ENCODE results near the gene MEX3A. TPM values are rescaled to one million over a fixed set of nuclear protein-coding genes. Genes with fewer than 3 reads are reported as not detected.

Gene MEX3A
- total and polyA plus RNA-seq, 2 donors (not counting 3 experiments of a cell fraction or from before 2014, with no cell fraction given), result 20.2 to 23.6 TPM

DNA sequence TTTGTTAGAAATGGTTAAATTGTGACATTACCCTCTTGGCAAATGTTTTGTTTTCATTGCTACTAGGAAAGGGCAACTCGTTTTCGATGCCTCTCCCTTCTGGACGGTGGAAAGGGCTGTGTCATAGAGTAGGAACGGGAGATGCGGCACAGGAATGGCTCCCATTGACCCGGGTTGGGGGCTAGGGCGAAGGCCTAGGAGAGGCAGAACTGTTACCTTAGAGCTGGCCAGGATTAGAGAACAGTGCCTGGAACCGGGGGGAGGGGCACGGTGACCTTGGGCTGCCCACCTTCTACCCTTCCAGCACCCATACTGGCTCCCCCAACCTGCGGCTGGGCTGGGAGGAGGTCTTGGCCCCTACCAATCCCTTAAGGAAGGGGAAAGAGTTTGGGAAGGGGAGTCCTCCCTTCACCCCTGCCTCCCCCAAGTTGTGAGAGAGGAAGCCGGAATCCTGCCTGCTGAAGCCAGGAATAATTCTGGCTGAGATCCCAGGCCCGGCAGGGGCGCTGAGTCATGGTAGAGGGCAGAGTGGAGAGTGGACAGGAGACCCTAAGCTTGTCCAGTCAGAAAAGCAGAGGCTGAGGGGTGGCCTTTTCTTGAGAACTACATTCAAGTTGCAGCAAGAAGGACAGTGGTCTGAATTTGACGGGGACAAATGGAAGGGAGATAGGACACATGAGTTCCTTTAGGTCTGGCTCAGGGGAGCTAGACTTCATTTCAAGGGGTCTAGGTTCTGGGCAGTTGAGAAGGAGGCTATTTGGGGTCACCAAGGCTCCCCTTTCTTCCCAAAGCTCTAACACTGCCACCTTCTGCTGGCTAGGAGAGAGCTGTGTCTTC is 40.5 kb upstream of the MEX3A start:
- Histone ChIP-seq H3K9ac (replicated peaks; ENCODE audit: extremely low read depth, insufficient read depth, low read length) (peak overlapping the region; percentile 86), H3K36me3 (ENCODE audit: control insufficient read depth in 2 of 2, extremely low read depth in 1 of 2, insufficient read depth in 2 of 2, low read length in 2 of 2) (peaks cover 0 to 4% of the 10 kb centered on the region in 2 experiments), H3K4me1 (ENCODE audit: control insufficient read depth, extremely low read depth, insufficient read depth, low read length) (peaks cover 87% of the 10 kb centered on the region), H3K9me1 (replicated peaks; ENCODE audit: control insufficient read depth, extremely low read depth, insufficient read depth, low read length) (no peaks in the 10 kb centered on the region), H4K20me1 (replicated peaks; ENCODE audit: control insufficient read depth, extremely low read depth, insufficient read depth, low read length) (no peaks in the 10 kb centered on the region), H3K9me3 (replicated peaks; ENCODE audit: control insufficient read depth, insufficient read depth, low read length) (no peaks in the 10 kb centered on the region), H3K79me2 (ENCODE audit: control insufficient read depth, insufficient read depth, low read length) (peaks cover 87% of the 10 kb centered on the region), H3K27me3 (ENCODE audit: control insufficient read depth in 2 of 2, insufficient read depth in 2 of 2, low read length in 2 of 2) (no peaks in the 10 kb centered on the region), H3K27ac (ENCODE audit: insufficient read depth, low read depth, low read length) (peak overlapping the region; percentile 97), H2AFZ (ENCODE audit: low read depth, low read length) (no peak overlapping the region), H3K4me2 (ENCODE audit: insufficient read depth, low read length) (peak overlapping the region; percentile 76), H3K4me3 (replicated peaks in 1 of 3; ENCODE audit: insufficient read depth in 1 of 3, low read depth in 1 of 3, low read length in 3 of 3) (peak overlapping the region in 2 of 3 experiments; percentile 7 to 39)
- no peak for FAIRE-seq
- intact Hi-C loops (cut with micrococcal nuclease) (loop anchor here (1.0 to 5.0 kb wide), 3 partner anchors 8 to 380 kb away; partner anchors contain the start of genes LMNA and MEF2D), dilution Hi-C loops (cut with MboI; ENCODE audit: extremely low pct_ligation_motif_present, low sequenced_read_pairs) (no loop called here)
- TSS peak; percentile 29 for BruUV-seq (replicated peaks)
- DNase-seq (ENCODE audit: low read depth, low spot score), result peak; percentile 97
- ChIA-PET CTCF (interaction anchor here (1.2 to 13.3 kb wide), 8 partner anchors 6 to 102 kb away, joined by 3 to 283 read pairs (median 7); partner anchors contain the start of genes LMNA and SSR2), POLR2A (interaction anchor here (0.9 to 1.9 kb wide), 3 partner anchors 8 to 90 kb away, joined by 3 to 10 read pairs (median 4); partner anchors contain the start of genes LMNA and PMF1)
- peak; percentile 66 for TF ChIP-seq POLR2AphosphoS5 (IDR thresholded peaks at IDR 0.05; ENCODE audit: insufficient read depth, low read depth, low read length)
- no peak for TF ChIP-seq GATA2 (IDR thresholded peaks at IDR 0.05; ENCODE audit: insufficient read depth, insufficient read length, low read depth, low read length)
- peak; percentile 91 for TF ChIP-seq FOS (IDR thresholded peaks at IDR 0.05; ENCODE audit: borderline replicate concordance, insufficient read depth, low read length)
- peak; percentile 25 for TF ChIP-seq POLR2A (IDR thresholded peaks at IDR 0.05; ENCODE audit: low read depth, low read length)
- TF ChIP-seq JUN (IDR thresholded peaks at IDR 0.05; ENCODE audit: borderline replicate concordance, insufficient read depth, insufficient read length, low read depth), result peak; percentile 64

DNA sequence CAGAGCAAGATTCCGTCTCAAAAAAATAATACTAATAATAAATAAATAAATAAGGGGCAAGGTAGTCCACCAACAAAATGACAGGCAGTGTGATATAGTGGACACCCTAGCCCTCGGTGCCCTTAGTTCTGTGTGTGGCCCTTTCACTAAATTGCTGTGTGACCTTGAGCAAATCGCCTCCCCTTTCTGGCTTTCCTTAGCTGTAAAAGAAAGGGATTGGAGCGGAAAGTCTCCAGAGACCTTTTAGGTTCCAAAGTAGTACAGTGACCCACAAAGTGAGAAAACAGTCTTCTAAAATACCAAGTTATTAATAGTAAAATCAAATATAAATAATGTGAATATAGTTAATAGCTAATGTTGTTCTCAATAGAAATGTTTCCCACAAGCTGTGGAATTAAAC is 39.8 kb upstream of the MEX3A start:
- H3K36me3 ChIP-seq (ENCODE audit: control insufficient read depth in 2 of 2, extremely low read depth in 1 of 2, insufficient read depth in 2 of 2, low read length in 2 of 2), result peaks cover 0 to 4% of the 10 kb centered on the region in 2 experiments
- no peak overlapping the region for H2AFZ ChIP-seq (ENCODE audit: low read depth, low read length)
- FAIRE-seq (peak; percentile 42), DNase-seq (ENCODE audit: low read depth, low spot score) (no peak)
- TF ChIP-seq MYC (IDR thresholded peaks at IDR 0.05; ENCODE audit: low read depth, low read length) (no peak), FOS (IDR thresholded peaks at IDR 0.05; ENCODE audit: borderline replicate concordance, insufficient read depth, low read length) (no peak), JUN (IDR thresholded peaks at IDR 0.05; ENCODE audit: borderline replicate concordance, insufficient read depth, insufficient read length, low read depth) (no peak), POLR2A (IDR thresholded peaks at IDR 0.05; ENCODE audit: low read depth, low read length) (no peak), POLR2AphosphoS5 (IDR thresholded peaks at IDR 0.05; ENCODE audit: insufficient read depth, low read depth, low read length) (no peak), GATA2 (IDR thresholded peaks at IDR 0.05; ENCODE audit: insufficient read depth, insufficient read length, low read depth, low read length) (no peak), EZH2 (IDR thresholded peaks at IDR 0.05; ENCODE audit: borderline replicate concordance, low read depth, low read length, severe bottlenecking) (no peak)
- TF ChIP-seq, protein P1, sequence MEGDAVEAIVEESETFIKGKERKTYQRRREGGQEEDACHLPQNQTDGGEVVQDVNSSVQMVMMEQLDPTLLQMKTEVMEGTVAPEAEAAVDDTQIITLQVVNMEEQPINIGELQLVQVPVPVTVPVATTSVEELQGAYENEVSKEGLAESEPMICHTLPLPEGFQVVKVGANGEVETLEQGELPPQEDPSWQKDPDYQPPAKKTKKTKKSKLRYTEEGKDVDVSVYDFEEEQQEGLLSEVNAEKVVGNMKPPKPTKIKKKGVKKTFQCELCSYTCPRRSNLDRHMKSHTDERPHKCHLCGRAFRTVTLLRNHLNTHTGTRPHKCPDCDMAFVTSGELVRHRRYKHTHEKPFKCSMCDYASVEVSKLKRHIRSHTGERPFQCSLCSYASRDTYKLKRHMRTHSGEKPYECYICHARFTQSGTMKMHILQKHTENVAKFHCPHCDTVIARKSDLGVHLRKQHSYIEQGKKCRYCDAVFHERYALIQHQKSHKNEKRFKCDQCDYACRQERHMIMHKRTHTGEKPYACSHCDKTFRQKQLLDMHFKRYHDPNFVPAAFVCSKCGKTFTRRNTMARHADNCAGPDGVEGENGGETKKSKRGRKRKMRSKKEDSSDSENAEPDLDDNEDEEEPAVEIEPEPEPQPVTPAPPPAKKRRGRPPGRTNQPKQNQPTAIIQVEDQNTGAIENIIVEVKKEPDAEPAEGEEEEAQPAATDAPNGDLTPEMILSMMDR (IDR thresholded peaks at IDR 0.05; ENCODE audit: extremely low read depth in 1 of 2, insufficient read depth in 1 of 2, low read depth in 1 of 2, low read length in 2 of 2), result no peak
- TF ChIP-seq, protein P2, sequence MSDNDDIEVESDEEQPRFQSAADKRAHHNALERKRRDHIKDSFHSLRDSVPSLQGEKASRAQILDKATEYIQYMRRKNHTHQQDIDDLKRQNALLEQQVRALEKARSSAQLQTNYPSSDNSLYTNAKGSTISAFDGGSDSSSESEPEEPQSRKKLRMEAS (IDR thresholded peaks at IDR 0.05; ENCODE audit: insufficient read depth, insufficient read length), result no peak
- peaks cover 84% of the 10 kb centered on the region for H3K4me1 ChIP-seq (ENCODE audit: control insufficient read depth, extremely low read depth, insufficient read depth, low read length)
- H3K9me1 ChIP-seq (replicated peaks; ENCODE audit: control insufficient read depth, extremely low read depth, insufficient read depth, low read length), result no peaks in the 10 kb centered on the region
- BruUV-seq (replicated peaks), result no TSS peak
- ChIA-PET CTCF (interaction anchor here (1.2 to 13.3 kb wide), 3 partner anchors 7 to 31 kb away, joined by 7 to 283 read pairs (median 51); no protein-coding TSS in a partner anchor), POLR2A (no interaction called here)
- no peaks in the 10 kb centered on the region for H3K9me3 ChIP-seq (replicated peaks; ENCODE audit: control insufficient read depth, insufficient read depth, low read length)
- dilution Hi-C loops (cut with MboI; ENCODE audit: extremely low pct_ligation_motif_present, low sequenced_read_pairs), result no loop called here
- H3K79me2 ChIP-seq (ENCODE audit: control insufficient read depth, insufficient read depth, low read length), result peaks cover 87% of the 10 kb centered on the region
- H3K27me3 ChIP-seq (ENCODE audit: control insufficient read depth in 2 of 2, insufficient read depth in 2 of 2, low read length in 2 of 2), result no peaks in the 10 kb centered on the region
- intact Hi-C loops (cut with micrococcal nuclease), result loop anchor here (2.0 to 5.0 kb wide), 2 partner anchors 25 to 380 kb away; partner anchors contain the start of gene MEF2D
- no peaks in the 10 kb centered on the region for H4K20me1 ChIP-seq (replicated peaks; ENCODE audit: control insufficient read depth, extremely low read depth, insufficient read depth, low read length)
- peak overlapping the region; percentile 86 for H3K9ac ChIP-seq (replicated peaks; ENCODE audit: extremely low read depth, insufficient read depth, low read length)
- peak overlapping the region in 1 of 3 experiments; percentile 39 for H3K4me3 ChIP-seq (replicated peaks in 1 of 3; ENCODE audit: insufficient read depth in 1 of 3, low read depth in 1 of 3, low read length in 3 of 3)
- peak overlapping the region; percentile 76 for H3K4me2 ChIP-seq (ENCODE audit: insufficient read depth, low read length)
- H3K27ac ChIP-seq (ENCODE audit: insufficient read depth, low read depth, low read length), result peak overlapping the region; percentile 97

Measured in endothelial cell of umbilical vein (primary cell).